GM19240 (cell line): ENCODE results near the gene RNF222.
"Not testable (repeated sequence)": the region's sequence is repeated elsewhere in the genome, so short reads cannot be mapped to it uniquely, and the experiment has no call there.

Experiments used
- DNase-seq: peaks from one replicate; pipeline ENCODE4 v3.0.0; 2011; ENCODE audit warnings: low spot score; ENCODE audit not compliant: insufficient read length

Gene RNF222

GRCh38 chr17:8412089-8412488 is 14.5 kb upstream of the RNF222 start:
- no peak for DNase-seq

GRCh38 chr17:8410883-8411238 is 13.2 kb upstream of the RNF222 start:
- no peak for DNase-seq

- no peak for DNase-seq
These were observed 12.6 kb upstream of the RNF222 start for GRCh38 chr17:8409966-8410882.

- no peak for DNase-seq
These were observed 10.7 kb upstream of the RNF222 start for GRCh38 chr17:8408371-8408770.

- DNase-seq, result no peak
These were observed 8.5 kb upstream of the RNF222 start for GRCh38 chr17:8406174-8406573.

- DNase-seq, result no peak
These were observed 7.9 kb upstream of the RNF222 start for GRCh38 chr17:8405499-8406016.

GRCh38 chr17:8402921-8403536 is 5.4 kb upstream of the RNF222 start:
- DNase-seq, result no peak

- no peak for DNase-seq
These were observed 3.5 kb upstream of the RNF222 start for GRCh38 chr17:8401107-8401506.

GRCh38 chr17:8398980-8399379 is 1.4 kb upstream of the RNF222 start:
- DNase-seq, result no peak

GRCh38 chr17:8394497-8394896 is 3.1 kb downstream of the RNF222 start:
- not testable (repeated sequence) for DNase-seq

- no peak for DNase-seq
These were observed 4.0 kb downstream of the RNF222 start for GRCh38 chr17:8393470-8394231.

- no peak for DNase-seq
These were observed 4.8 kb downstream of the RNF222 start for GRCh38 chr17:8392674-8393469.

GRCh38 chr17:8392274-8392673 is 5.4 kb downstream of the RNF222 start:
- no peak for DNase-seq

GRCh38 chr17:8391711-8392110 is 5.9 kb downstream of the RNF222 start:
- no peak for DNase-seq

GRCh38 chr17:8387914-8388651 is 9.5 kb downstream of the RNF222 start:
- no peak for DNase-seq

GRCh38 chr17:8386841-8387240 is 10.8 kb downstream of the RNF222 start:
- DNase-seq, result no peak

- no peak for DNase-seq
These were observed 12.7 kb downstream of the RNF222 start for GRCh38 chr17:8384801-8385378.

GRCh38 chr17:8383143-8383822 is 14.3 kb downstream of the RNF222 start, which contains the start of gene RPL26:
TSS of gene RPL26 (minus strand) at chr17:8383193. CDS start at chr17:8382310, 883 bp downstream.
- peak; percentile 93 for DNase-seq

GRCh38 chr17:8382880-8383142 is 14.8 kb downstream of the RNF222 start:
- no peak for DNase-seq
